Osteoblast (primary cell): ENCODE data around the gene GDPD5. TPM values are rescaled to one million over a fixed set of nuclear protein-coding genes. Genes with fewer than 3 reads are reported as not detected.

Experiments used
- DNase-seq: peaks from one replicate; pipeline ENCODE4 v3.0.0; 2011; ENCODE audit warnings: low spot score, mixed read lengths; ENCODE audit not compliant: insufficient read length; ENCODE audit errors: missing footprints
- H2AFZ ChIP-seq: 2 replicates; pipeline ENCODE4 v1.6.0; 2011; ENCODE audit warnings: mild to moderate bottlenecking, low read length
- H3K27ac ChIP-seq: 2 replicates; pipeline ENCODE4 v1.5.1; 2011; ENCODE audit warnings: mild to moderate bottlenecking, low read depth, low read length, moderate library complexity
- H3K27me3 ChIP-seq: 2 replicates; pipeline ENCODE4 v1.6.0; 2012; ENCODE audit warnings: mild to moderate bottlenecking, control low read depth, inconsistent platforms, low read length, moderate library complexity; ENCODE audit not compliant: insufficient read depth
- H3K36me3 ChIP-seq: 2 replicates; pipeline ENCODE4 v1.5.1; 2011; ENCODE audit warnings: mild to moderate bottlenecking, low read length, control low read depth, moderate library complexity; ENCODE audit not compliant: insufficient read depth
- H3K4me1 ChIP-seq: 2 replicates; pipeline ENCODE4 v1.5.1; 2011; ENCODE audit warnings: mild to moderate bottlenecking, low read length, control low read depth, moderate library complexity; ENCODE audit not compliant: insufficient read depth
- H3K4me2 ChIP-seq: 2 replicates; pipeline ENCODE4 v1.6.0; 2011; ENCODE audit warnings: mild to moderate bottlenecking, low read length; ENCODE audit not compliant: insufficient read depth
- H3K4me3 ChIP-seq: fragments of 200-600 bp; sonication (generic); 3 replicates; pipeline ENCODE4 v1.5.1; 2012; ENCODE audit warnings: mild to moderate bottlenecking, low read length, inconsistent platforms; ENCODE audit not compliant: insufficient read depth
- H3K79me2 ChIP-seq: 2 replicates; pipeline ENCODE4 v1.6.0; 2012; ENCODE audit warnings: mild to moderate bottlenecking, low read length, control low read depth, inconsistent platforms; ENCODE audit not compliant: insufficient read depth
- H3K9me3 ChIP-seq: 2 replicates; pipeline ENCODE4 v1.5.1; 2011; ENCODE audit warnings: low read depth, low read length, control low read depth
- H4K20me1 ChIP-seq: 2 replicates; pipeline ENCODE4 v1.6.0; 2012; ENCODE audit warnings: mild to moderate bottlenecking, low read length, control low read depth; ENCODE audit not compliant: insufficient read depth
- total RNA-seq: library from RNA; depleted of rRNA; stranded (reverse); fragments of >200 nt; gene quantifications from 2 replicates; pipeline ENCODE4 v1.2.3, GENCODE V29; 2012
- TF ChIP-seq, protein P1 (sequence below): IDR thresholded peaks from 2 replicates; pipeline ENCODE4 v1.5.1; 2011; ENCODE audit warnings: mild to moderate bottlenecking, low read depth, low read length, moderate library complexity; ENCODE audit errors: extremely low read depth

Gene GDPD5
- total RNA-seq, 1 donor = 13.4 TPM

- Histone ChIP-seq H3K27ac (no peak overlapping the region), H3K4me2 (no peak overlapping the region), H3K9me3 (no peaks in the 10 kb centered on the region), H3K4me3 (no peak overlapping the region), H3K4me1 (peaks cover 17% of the 10 kb centered on the region), H3K27me3 (no peaks in the 10 kb centered on the region), H2AFZ (no peak overlapping the region), H3K79me2 (no peaks in the 10 kb centered on the region), H4K20me1 (no peaks in the 10 kb centered on the region), H3K36me3 (no peaks in the 10 kb centered on the region)
- DNase-seq = peak; percentile 23
- TF ChIP-seq, protein P1, sequence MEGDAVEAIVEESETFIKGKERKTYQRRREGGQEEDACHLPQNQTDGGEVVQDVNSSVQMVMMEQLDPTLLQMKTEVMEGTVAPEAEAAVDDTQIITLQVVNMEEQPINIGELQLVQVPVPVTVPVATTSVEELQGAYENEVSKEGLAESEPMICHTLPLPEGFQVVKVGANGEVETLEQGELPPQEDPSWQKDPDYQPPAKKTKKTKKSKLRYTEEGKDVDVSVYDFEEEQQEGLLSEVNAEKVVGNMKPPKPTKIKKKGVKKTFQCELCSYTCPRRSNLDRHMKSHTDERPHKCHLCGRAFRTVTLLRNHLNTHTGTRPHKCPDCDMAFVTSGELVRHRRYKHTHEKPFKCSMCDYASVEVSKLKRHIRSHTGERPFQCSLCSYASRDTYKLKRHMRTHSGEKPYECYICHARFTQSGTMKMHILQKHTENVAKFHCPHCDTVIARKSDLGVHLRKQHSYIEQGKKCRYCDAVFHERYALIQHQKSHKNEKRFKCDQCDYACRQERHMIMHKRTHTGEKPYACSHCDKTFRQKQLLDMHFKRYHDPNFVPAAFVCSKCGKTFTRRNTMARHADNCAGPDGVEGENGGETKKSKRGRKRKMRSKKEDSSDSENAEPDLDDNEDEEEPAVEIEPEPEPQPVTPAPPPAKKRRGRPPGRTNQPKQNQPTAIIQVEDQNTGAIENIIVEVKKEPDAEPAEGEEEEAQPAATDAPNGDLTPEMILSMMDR = no peak
Measured at GRCh38 chr11:75503531-75504099, 22.1 kb downstream of the GDPD5 start.

DNA sequence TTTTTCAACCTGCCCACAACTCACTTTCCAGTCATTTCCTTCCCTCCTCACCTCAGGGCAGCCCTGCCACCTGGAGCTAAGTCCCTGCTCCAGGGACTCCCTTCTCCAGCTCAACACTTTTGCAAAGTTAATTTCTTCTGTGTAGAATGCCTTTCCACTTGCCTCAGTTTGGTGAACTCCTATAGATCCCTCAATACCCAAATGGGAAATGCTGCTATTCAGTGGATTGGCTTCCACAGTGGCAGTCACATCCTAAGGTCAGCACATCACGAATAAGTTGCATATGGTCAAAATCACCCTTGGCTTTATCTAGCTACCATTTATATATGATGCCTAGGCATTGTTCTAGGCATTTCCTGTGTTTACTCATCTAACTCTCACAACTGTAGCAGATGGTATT lies 23.6 kb downstream of the GDPD5 start:
- DNase-seq = no peak
- no peak overlapping the region for H3K4me3 ChIP-seq
- no peaks in the 10 kb centered on the region for H3K27me3 ChIP-seq
- peaks cover 26% of the 10 kb centered on the region for H3K4me1 ChIP-seq
- H4K20me1 ChIP-seq = no peaks in the 10 kb centered on the region
- H2AFZ ChIP-seq = no peak overlapping the region
- no peak overlapping the region for H3K4me2 ChIP-seq
- no peaks in the 10 kb centered on the region for H3K36me3 ChIP-seq
- no peaks in the 10 kb centered on the region for H3K79me2 ChIP-seq
- no peaks in the 10 kb centered on the region for H3K9me3 ChIP-seq
- TF ChIP-seq, protein P1 = no peak
- no peak overlapping the region for H3K27ac ChIP-seq

GRCh38 chr11:75500742-75501141 lies 25.0 kb downstream of the GDPD5 start:
- Histone ChIP-seq H3K4me1 (peaks cover 26% of the 10 kb centered on the region), H3K4me3 (no peak overlapping the region), H2AFZ (no peak overlapping the region), H3K4me2 (no peak overlapping the region), H3K9me3 (no peaks in the 10 kb centered on the region), H3K27ac (no peak overlapping the region), H3K27me3 (no peaks in the 10 kb centered on the region), H3K36me3 (no peaks in the 10 kb centered on the region), H4K20me1 (no peaks in the 10 kb centered on the region), H3K79me2 (no peaks in the 10 kb centered on the region)
- TF ChIP-seq, protein P1 = no peak
- no peak for DNase-seq

DNA sequence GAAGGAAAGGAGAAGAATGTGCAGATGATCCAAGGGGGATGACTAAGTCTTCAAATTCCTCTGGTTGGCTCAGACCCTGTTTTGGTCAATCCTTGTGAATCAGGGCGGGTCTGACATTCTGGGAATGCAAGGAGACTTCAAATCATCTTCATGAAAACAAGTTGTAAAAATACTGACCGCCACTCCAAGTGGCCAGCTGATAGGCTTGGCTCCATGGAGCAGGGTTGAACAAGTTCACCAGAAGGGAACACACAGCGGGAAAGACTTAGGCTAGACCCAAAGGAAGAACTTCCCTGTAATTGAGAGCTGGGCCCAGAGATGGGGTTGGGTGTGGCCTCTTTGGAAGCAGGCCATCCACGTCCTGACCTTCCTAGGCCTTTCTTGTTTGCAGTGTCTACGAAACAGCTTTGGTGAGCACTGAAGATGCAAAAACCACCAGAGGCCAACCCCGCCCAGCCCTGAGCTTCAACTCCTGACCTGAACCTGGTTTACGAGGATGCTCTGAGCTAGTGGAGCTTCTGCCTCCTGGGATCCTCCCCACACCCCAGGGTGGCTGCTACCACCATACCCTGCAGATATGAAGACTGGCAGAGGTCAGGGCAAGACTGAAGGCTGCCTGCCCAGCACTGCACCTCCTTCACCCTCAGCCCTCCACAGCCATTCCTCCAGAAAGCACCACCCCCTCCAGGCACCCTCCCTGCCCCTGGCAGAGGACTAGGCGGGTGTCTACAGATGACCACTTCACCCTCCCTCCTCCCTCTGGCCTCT lies 26.1 kb downstream of the GDPD5 start:
- peak overlapping the region; percentile 59 for H3K27ac ChIP-seq
- DNase-seq = peak; percentile 98
- H3K4me3 ChIP-seq = no peak overlapping the region
- H3K27me3 ChIP-seq = no peaks in the 10 kb centered on the region
- peak overlapping the region; percentile 58 for H3K4me2 ChIP-seq
- no peaks in the 10 kb centered on the region for H3K36me3 ChIP-seq
- H2AFZ ChIP-seq = no peak overlapping the region
- no peaks in the 10 kb centered on the region for H4K20me1 ChIP-seq
- peaks cover 26% of the 10 kb centered on the region for H3K4me1 ChIP-seq
- TF ChIP-seq, protein P1 = no peak
- H3K9me3 ChIP-seq = no peaks in the 10 kb centered on the region
- no peaks in the 10 kb centered on the region for H3K79me2 ChIP-seq
